ENCODE data around the gene C2orf74. TPM values are rescaled to one million over a fixed set of nuclear protein-coding genes. Genes with fewer than 3 reads are reported as not detected.
"Not testable (repeated sequence)": the region's sequence is repeated elsewhere in the genome, so short reads cannot be mapped to it uniquely, and the experiment has no call there.

C2orf74 gene
- total and polyA plus RNA-seq, 8 donors, result 2.7 to 21.4 (median 9.5) TPM

- no peak for TF ChIP-seq CTCF (IDR thresholded peaks at IDR 0.05)
- Histone ChIP-seq H3K9me3 (no peaks in the 10 kb centered on the region), H3K36me3 (peaks cover 0 to 5% (median 0%) of the 10 kb centered on the region in 3 donors), H3K4me1 (no peaks in the 10 kb centered on the region), H3K27ac (no peak overlapping the region), H3K27me3 (no peaks in the 10 kb centered on the region), H3K4me3 (no peak overlapping the region)
- ATAC-seq (no peak), FAIRE-seq (no peak), DNase-seq (no peak)
- intact Hi-C loops (cut with DNase I), result no loop called here
- 95 to 96% methylated on average over 5 of the region's 5 CpGs for WGBS, 2 donors
These were observed 4.5 kb upstream of the C2orf74 start for GRCh38 chr2:61157371-61158003.

- TF ChIP-seq CTCF (IDR thresholded peaks at IDR 0.05), result no peak
- WGBS, 2 donors, result 72 to 73% methylated on average over 3 of the region's 3 CpGs
- no peaks in the 10 kb centered on the region for H3K9me3 ChIP-seq
- ATAC-seq (peak in 1 of 4 donors; percentile 39), FAIRE-seq (no peak), DNase-seq (no peak)
- H3K27me3 ChIP-seq, result no peaks in the 10 kb centered on the region
- intact Hi-C loops (cut with DNase I), result no loop called here
- H3K36me3 ChIP-seq, result peaks cover 0 to 5% (median under 1%) of the 10 kb centered on the region in 3 donors
- H3K4me1 ChIP-seq, result no peaks in the 10 kb centered on the region
- H3K4me3 ChIP-seq, result no peak overlapping the region
- H3K27ac ChIP-seq, result no peak overlapping the region
These were observed 3.5 kb upstream of the C2orf74 start for GRCh38 chr2:61158356-61158955.

- Histone ChIP-seq H3K27ac (no peak overlapping the region), H3K4me1 (no peaks in the 10 kb centered on the region), H3K36me3 (peaks cover 0 to 12% (median 5%) of the 10 kb centered on the region in 3 donors), H3K4me3 (no peak overlapping the region), H3K9me3 (no peaks in the 10 kb centered on the region), H3K27me3 (no peaks in the 10 kb centered on the region)
- intact Hi-C loops (cut with DNase I), result no loop called here
- WGBS, 2 donors, result 87 to 90% methylated on average over 5 of the region's 5 CpGs
- no peak for TF ChIP-seq CTCF (IDR thresholded peaks at IDR 0.05)
- no peak for DNase-seq
- no peak for FAIRE-seq
- ATAC-seq, result no peak
These were observed 733 bp downstream of the C2orf74 start for GRCh38 chr2:61162721-61163120.

- not testable (repeated sequence) for FAIRE-seq, H3K27me3 ChIP-seq
- WGBS, 2 donors, result 90 to 97% methylated on average over 7 of the region's 7 CpGs
These were observed 3.1 kb downstream of the C2orf74 start for GRCh38 chr2:61165082-61165481.

GRCh38 chr2:61165946-61166345, 4.0 kb downstream of the C2orf74 start:
- intact Hi-C loops (cut with DNase I), result no loop called here
- DNase-seq, result no peak
- Histone ChIP-seq H3K27me3 (no peaks in the 10 kb centered on the region), H3K36me3 (peaks cover 0 to 12% (median 0%) of the 10 kb centered on the region in 3 donors), H3K4me1 (no peaks in the 10 kb centered on the region), H3K9me3 (no peaks in the 10 kb centered on the region), H3K27ac (no peak overlapping the region), H3K4me3 (no peak overlapping the region)
- 92 to 95% methylated on average over 3 of the region's 3 CpGs for WGBS, 2 donors
- no peak for FAIRE-seq
- TF ChIP-seq CTCF (IDR thresholded peaks at IDR 0.05), result no peak
- ATAC-seq, result no peak

More at GRCh38 chr2:61165082-61165481, 3.1 kb downstream of the C2orf74 start:
- intact Hi-C loops (cut with DNase I); H3K9me3 ChIP-seq; H3K27ac ChIP-seq; DNase-seq; H3K4me1 ChIP-seq; H3K4me3 ChIP-seq; ATAC-seq: not testable (repeated sequence)
- peaks cover 0 to 12% (median 0%) of the 10 kb centered on the region in 3 donors for H3K36me3 ChIP-seq

Data from pancreas (tissue), 10 donors.